Kidney tubule cell (primary cell): ENCODE data around the gene AOC3.

Experiments
- DNase-seq: peaks from one replicate; pipeline ENCODE4 v3.0.0-alpha.2; 2018; ENCODE audit warnings: low spot score

Gene AOC3

GRCh38 chr17:42850954-42851353 lies at the start of gene AOC3:
AOC3 (plus strand) TSS chr17:42851199; CDS start chr17:42851344, 145 bp downstream.
- DNase-seq = no peak

DNA sequence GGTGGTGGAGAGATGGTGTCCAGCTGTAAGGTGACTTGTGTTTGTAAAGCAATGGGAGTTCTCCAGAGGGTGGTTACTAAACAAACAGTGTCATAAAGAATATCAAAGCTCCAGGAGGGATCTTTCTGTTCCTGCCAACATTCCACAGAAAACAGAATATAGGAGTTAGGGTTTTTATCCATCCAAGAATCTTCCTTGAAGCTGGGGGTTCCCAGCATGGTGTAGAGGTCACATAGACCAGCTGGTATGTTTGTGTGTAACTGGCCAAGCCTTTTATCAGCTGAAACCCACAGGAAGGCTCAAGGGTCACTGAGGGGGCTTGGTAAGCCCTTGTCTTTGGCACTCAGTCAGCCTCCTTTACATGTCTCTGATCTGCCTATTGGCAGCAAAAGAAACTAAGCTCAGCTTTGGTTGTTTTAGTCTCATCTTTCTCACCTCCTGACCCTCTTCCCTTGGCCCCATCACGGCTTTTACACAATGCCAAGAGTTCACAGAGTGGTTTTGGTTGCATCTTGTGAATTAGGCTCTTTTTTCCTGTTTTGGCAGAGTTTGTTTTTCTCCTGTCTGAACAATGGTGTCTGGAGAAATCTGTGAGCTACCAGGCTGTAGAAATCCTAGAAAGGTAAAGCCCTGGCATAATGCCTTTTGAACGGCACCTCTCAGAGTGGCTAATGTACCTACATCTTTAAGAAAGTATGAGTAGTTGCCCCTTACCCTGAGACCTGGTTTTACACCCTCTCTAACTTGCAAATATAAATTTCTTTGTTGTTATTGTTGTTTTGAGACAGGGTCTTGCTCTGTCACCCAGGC lies 47.7 kb upstream of the AOC3 start:
- no peak for DNase-seq

GRCh38 chr17:42804918-42805367 lies 46.1 kb upstream of the AOC3 start:
- no peak for DNase-seq

DNA sequence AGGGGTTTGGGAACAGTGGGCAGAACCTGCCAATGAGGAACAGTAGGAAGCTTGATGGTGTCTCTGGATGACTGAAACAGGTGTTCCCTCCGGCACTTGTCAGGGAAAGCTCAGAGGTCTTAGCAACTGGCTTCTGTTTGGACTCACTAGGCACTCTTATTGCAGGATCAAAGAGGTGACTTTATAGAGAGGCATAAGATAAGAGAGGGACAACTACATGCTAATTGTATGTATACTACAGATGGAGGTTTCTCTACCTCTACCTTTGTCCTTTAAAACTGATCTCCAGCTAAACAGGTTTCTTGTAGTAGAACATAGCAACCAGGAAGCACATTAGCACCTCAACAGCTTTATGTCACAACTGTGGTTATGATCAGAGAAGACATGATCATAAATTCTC lies 44.8 kb upstream of the AOC3 start:
- no peak for DNase-seq

DNA sequence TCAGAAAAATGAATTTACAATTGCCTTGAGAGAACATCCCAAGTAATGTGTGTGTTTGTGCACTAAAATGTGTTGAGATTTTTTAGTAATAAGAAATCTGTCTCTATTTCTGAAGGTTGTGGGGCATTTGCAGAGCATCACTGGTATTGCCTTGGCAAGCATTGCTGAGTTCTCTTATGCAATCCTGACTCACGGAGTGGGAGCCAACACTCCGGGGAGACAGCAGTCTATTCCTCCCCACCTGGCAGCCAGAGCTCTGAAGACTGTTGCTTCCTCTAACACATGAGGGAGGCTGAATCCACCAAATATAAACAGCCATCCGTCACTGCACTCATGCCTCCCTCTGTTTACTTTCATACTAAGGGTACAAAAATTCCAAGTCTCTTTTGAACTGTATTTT lies 41.7 kb upstream of the AOC3 start:
- peak; percentile 43 for DNase-seq

GRCh38 chr17:42814633-42815399 lies 36.2 kb upstream of the AOC3 start:
- peak; percentile 64 for DNase-seq

- DNase-seq = peak; percentile 94
Observed at GRCh38 chr17:42817866-42818265, 33.1 kb upstream of the AOC3 start.

DNA sequence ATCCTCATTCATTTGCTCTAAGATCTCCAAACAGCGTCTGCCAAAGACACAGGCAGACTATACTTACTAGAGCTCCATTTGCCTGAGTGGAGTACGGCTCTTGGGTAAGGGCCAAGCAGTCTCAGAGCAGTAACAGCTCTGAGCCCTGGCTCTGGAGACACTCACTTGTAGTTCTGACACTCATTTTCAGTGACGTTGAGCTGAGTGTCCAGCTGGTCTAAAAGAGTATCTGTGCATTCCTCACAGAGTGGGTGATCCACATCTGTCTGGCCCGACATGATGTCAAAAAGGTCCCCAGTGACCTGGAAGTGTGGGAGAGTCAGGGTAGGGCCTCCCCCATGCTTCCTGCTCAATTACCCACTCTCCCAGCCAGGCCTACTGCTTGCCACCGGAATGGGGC lies 32.6 kb upstream of the AOC3 start:
- no peak for DNase-seq

GRCh38 chr17:42819939-42820535 lies 31.0 kb upstream of the AOC3 start:
- DNase-seq = peak; percentile 75

- no peak for DNase-seq
Observed at GRCh38 chr17:42821176-42821575, 29.8 kb upstream of the AOC3 start.

GRCh38 chr17:42827472-42827871 lies 23.5 kb upstream of the AOC3 start:
- DNase-seq = no peak

GRCh38 chr17:42830971-42831370 lies 20.0 kb upstream of the AOC3 start:
- no peak for DNase-seq

DNA sequence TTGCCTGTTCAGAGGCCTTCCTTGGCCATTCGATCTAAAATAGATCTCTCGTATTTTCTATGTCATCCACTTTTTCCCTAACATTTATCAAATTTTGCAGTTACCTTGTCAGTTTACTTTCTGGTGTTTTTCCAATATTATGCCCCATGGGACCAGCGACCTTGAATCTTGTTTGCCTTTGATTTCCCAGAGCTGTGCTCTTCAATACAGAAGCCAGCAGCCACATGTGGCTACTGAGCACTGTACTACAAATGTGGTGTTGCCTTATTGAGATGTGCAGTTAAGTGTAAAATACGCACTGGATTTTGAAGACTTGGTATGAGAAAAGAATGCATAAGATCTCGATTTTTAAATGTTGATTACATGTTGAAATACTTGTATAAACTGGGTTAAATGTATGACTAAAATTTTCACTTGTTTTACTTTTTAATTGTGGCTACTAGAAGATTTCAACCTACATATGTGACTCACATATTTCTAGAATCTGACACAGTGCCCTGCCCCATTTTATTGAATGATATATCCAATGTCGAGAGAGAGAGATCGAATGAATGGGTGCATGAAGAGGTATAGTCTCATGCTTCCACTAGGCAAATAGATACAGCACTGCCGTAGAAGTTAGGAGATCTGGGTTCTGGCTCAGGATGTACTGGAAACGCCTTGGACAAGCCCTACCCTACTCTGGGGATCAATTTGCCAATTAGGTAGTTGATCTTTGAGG lies 18.6 kb upstream of the AOC3 start:
- DNase-seq = no peak

- DNase-seq = peak; percentile 91
Observed at GRCh38 chr17:42832934-42833766, 17.8 kb upstream of the AOC3 start, which contains the start of gene PSME3. PSME3 (plus strand) TSS chr17:42833397; CDS start chr17:42833632, 235 bp downstream.

DNA sequence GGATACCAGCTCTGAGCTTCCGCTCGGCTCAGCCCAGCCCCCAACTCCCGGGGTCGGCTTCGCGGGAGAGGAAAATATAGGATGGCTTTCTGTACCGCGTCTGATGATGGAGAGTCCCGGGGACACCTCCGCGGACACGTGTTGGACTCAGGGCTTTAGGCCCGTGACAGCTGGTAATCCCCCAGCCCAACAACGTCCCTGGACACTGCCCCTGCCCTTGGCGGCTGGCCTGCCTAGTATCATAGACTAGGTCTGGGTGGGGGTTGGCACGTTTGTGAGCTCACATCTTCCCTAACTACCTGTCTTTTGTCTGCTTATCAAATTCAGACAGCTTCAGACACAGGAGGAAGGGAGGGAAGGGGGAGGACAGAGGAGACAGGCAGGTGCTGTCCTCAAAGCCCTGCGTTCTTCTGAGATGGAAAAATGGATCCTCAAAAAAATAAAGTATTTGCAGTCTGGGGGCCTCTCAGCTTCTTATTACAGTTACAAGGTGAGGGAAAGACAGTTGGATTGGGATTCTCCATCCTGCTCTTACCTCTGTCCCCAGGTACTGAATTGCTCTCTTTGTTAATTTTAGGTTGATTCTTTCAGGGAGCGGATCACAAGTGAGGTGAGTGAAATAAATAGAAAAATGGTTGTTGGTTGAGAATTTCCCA lies 17.1 kb upstream of the AOC3 start:
- DNase-seq = no peak

- no peak for DNase-seq
Observed at GRCh38 chr17:42835732-42836131, 15.3 kb upstream of the AOC3 start.

DNA sequence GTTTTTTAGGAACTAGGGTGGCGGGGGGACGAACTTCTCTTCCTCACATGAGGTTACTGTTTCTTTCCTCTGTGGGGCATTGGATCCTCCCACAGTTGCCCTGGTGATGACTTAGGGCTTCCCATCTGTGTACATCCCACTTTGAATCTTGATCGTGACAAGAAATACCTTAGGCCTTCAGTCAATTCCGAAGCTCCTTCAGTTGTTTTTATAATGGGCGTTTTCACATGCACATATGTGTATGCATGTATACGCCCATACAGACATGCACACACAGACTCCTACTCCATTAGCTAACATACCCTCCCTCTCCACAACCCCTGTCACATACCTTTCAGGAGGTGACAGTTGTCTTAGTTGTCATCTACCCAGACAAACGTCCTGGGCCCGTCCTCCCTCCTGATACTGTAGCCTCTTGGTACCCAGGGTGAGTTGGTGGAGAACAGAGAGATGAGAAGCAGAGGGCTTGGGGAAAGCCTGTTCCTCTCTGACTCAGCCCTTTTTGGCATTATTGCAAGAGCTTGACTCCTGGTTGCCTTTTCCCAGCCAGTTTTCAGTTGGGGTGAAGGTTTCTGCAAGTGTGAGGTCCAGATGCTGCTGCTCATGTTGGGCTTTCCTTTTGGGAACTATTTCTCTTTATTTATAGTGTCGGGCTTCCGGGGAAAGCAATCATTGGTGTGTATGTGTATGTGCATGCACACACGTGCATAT lies 8.9 kb upstream of the AOC3 start:
- no peak for DNase-seq

DNA sequence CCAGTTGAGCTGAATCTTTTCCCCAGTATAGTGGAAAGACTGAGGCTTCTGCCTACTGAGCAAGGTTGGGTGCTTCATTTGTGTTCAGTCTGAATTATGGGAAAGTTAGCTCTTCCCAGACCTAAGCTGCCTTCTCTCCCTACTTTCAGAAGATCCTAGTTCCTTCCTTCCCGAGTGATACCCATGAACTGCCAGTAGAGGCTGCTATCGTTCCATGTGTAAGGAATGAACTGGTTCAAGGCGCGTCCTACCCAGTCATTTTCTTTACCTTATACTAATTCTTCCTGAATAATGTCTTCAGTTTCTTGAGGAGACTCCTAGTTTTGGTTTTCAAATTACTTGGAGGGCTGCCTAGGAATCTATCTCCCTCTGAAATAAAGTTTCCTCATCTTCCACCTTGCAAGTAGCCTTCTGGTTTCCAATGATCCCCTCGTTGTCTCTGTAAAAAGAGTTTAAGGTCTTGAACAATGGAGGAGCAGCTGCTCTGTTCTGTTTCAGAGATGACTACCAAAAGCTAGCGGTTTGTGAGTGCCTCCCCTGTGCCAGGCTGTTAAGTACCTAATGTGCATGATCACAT lies 7.6 kb upstream of the AOC3 start:
- DNase-seq = peak; percentile 67

- DNase-seq = no peak
Observed at GRCh38 chr17:42844271-42844670, 6.7 kb upstream of the AOC3 start, which contains the start of gene AOC2. AOC2 (plus strand) TSS chr17:42844580; CDS start chr17:42844627, 47 bp downstream.
